RWPE2 (cell line): Measurements from ENCODE around the gene SLC2A8.

Experiments used
- ATAC-seq: fragments of 200-7000 bp; cut with Tn5 transposase; 3 replicates; pipeline ENCODE4 v1.9.1; 2021; ENCODE audit warnings: low read depth
- DNase-seq: peaks from one replicate; pipeline ENCODE4 v3.0.0-alpha.2; 2020; ENCODE audit warnings: low spot score
- H3K27ac ChIP-seq: fragments of 450-650 bp; 2 replicates; pipeline ENCODE4 v1.5.1; 2017; ENCODE audit warnings: mild to moderate bottlenecking; ENCODE audit not compliant: poor library complexity, severe bottlenecking
- H3K27me3 ChIP-seq: fragments of 250-450 bp; sonication (Bioruptor Pico); 2 replicates; pipeline ENCODE4 v1.5.1; 2021; ENCODE audit warnings: mild to moderate bottlenecking, moderate library complexity; ENCODE audit not compliant: insufficient read depth, poor library complexity, severe bottlenecking
- H3K36me3 ChIP-seq: fragments of 250-450 bp; sonication (Bioruptor Pico); 2 replicates; pipeline ENCODE4 v1.5.1; 2020; ENCODE audit warnings: low read depth, mild to moderate bottlenecking, moderate library complexity
- H3K4me1 ChIP-seq: fragments of 250-450 bp; sonication (Bioruptor Pico); 2 replicates; pipeline ENCODE4 v1.5.1; 2021; ENCODE audit warnings: mild to moderate bottlenecking, moderate library complexity; ENCODE audit not compliant: insufficient read depth, poor library complexity, severe bottlenecking
- H3K4me3 ChIP-seq: fragments of 250-450 bp; sonication (Bioruptor Pico); 2 replicates; pipeline ENCODE4 v1.5.1; 2021; ENCODE audit warnings: mild to moderate bottlenecking, moderate library complexity; ENCODE audit not compliant: severe bottlenecking
- H3K9me3 ChIP-seq: fragments of 250-450 bp; sonication (Bioruptor Pico); 2 replicates; pipeline ENCODE4 v1.5.1; 2021; ENCODE audit warnings: mild to moderate bottlenecking, moderate library complexity; ENCODE audit not compliant: severe bottlenecking
- TF ChIP-seq, protein P1 (sequence below): fragments of 450-650 bp; IDR thresholded peaks from one replicate; pipeline ENCODE4 v1.5.1; 2017; ENCODE audit warnings: mild to moderate bottlenecking, moderate library complexity; ENCODE audit not compliant: poor library complexity, severe bottlenecking

SLC2A8 gene

GRCh38 chr9:127398715-127399400, 1.9 kb downstream of the SLC2A8 start:
- Histone ChIP-seq H3K36me3 (no peaks in the 10 kb centered on the region; the same call in 1 of the 2 replicates), H3K4me1 (no peaks in the 10 kb centered on the region), H3K27me3 (no peaks in the 10 kb centered on the region), H3K4me3 (no peak overlapping the region), H3K27ac (no peak overlapping the region), H3K9me3 (no peaks in the 10 kb centered on the region)
- TF ChIP-seq, protein P1, sequence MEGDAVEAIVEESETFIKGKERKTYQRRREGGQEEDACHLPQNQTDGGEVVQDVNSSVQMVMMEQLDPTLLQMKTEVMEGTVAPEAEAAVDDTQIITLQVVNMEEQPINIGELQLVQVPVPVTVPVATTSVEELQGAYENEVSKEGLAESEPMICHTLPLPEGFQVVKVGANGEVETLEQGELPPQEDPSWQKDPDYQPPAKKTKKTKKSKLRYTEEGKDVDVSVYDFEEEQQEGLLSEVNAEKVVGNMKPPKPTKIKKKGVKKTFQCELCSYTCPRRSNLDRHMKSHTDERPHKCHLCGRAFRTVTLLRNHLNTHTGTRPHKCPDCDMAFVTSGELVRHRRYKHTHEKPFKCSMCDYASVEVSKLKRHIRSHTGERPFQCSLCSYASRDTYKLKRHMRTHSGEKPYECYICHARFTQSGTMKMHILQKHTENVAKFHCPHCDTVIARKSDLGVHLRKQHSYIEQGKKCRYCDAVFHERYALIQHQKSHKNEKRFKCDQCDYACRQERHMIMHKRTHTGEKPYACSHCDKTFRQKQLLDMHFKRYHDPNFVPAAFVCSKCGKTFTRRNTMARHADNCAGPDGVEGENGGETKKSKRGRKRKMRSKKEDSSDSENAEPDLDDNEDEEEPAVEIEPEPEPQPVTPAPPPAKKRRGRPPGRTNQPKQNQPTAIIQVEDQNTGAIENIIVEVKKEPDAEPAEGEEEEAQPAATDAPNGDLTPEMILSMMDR, result no peak
- ATAC-seq, result no peak
- no peak for DNase-seq

DNA sequence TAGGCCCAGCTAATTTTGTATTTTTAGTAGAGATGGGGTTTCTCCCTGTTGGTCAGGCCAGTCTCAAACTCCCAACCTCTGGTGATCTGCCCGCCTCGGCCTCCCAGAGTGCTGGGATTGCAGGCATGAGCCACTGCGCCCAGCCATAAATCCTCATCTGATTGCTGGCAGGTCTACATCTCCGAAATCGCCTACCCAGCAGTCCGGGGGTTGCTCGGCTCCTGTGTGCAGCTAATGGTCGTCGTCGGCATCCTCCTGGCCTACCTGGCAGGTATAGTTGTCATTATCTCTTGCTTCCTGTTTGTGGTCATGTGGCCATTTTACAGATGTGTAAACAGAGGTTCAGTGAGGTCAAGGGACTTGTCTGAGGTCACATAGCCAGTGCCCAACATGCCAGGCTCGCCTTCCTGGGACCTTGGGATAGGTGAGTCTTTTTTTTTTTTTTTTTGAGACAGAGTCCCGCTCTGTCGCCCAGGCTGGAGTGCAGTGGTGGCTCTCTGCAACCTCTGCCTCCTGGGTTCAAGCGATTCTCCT, 2.8 kb downstream of the SLC2A8 start:
- TF ChIP-seq, protein P1, result no peak

DNA sequence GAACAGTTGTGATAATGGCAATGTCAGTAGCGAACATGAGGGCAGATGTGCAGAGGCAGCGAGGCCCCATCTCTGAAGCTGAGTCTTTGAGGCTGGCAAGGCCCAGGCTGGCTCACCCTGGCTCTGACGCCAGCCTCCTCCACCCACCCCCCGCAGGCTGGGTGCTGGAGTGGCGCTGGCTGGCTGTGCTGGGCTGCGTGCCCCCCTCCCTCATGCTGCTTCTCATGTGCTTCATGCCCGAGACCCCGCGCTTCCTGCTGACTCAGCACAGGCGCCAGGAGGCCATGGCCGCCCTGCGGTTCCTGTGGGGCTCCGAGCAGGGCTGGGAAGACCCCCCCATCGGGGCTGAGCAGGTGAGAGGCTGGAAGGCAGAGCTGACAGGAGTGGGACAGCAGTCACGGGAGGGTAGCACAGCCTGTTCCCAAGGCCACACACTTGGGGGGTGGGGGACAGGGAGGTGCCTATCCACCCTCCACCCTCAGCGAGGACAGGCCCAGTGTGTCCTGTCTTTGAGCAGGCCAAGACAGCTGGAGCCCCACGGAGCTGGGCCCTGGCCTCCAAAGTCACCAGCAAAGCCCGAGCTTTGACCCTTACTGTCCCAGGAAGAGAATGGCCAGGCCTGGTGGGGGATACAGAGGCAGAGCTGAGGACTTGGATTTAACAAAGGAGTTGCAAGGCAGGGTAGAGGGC, 5.6 kb downstream of the SLC2A8 start:
- TF ChIP-seq, protein P1, result no peak

More for the DNA sequence above, 2.8 kb downstream of the SLC2A8 start:
- Histone ChIP-seq H3K4me3 (no peak overlapping the region), H3K27me3 (no peaks in the 10 kb centered on the region), H3K4me1 (no peaks in the 10 kb centered on the region), H3K27ac (no peak overlapping the region), H3K36me3 (no peaks in the 10 kb centered on the region; the same call in 1 of the 2 replicates), H3K9me3 (no peaks in the 10 kb centered on the region)
- DNase-seq, result no peak
- ATAC-seq, result no peak

GRCh38 chr9:127403507-127404192, 6.7 kb downstream of the SLC2A8 start:
- H3K27me3 ChIP-seq, result no peaks in the 10 kb centered on the region
- no peak overlapping the region for H3K27ac ChIP-seq
- no peaks in the 10 kb centered on the region; the same call in 1 of the 2 replicates for H3K36me3 ChIP-seq
- no peaks in the 10 kb centered on the region for H3K9me3 ChIP-seq
- no peaks in the 10 kb centered on the region for H3K4me1 ChIP-seq
- H3K4me3 ChIP-seq, result no peak overlapping the region
- TF ChIP-seq, protein P1, result no peak
- no peak for ATAC-seq
- no peak for DNase-seq

More for the DNA sequence above, 5.6 kb downstream of the SLC2A8 start:
- no peaks in the 10 kb centered on the region for H3K9me3 ChIP-seq
- no peak overlapping the region for H3K27ac ChIP-seq
- H3K27me3 ChIP-seq, result no peaks in the 10 kb centered on the region
- DNase-seq (no peak), ATAC-seq (no peak)
- H3K36me3 ChIP-seq, result no peaks in the 10 kb centered on the region; the same call in 1 of the 2 replicates
- H3K4me1 ChIP-seq, result no peaks in the 10 kb centered on the region
- no peak overlapping the region for H3K4me3 ChIP-seq
